SK-N-SH treated with all-trans-retinoic acid at 6 μM for 48 hours (cell line): ENCODE results near the gene GLT8D1.

ENCODE experiments used
- ATAC-seq: fragments of 200-7000 bp; cut with Tn5 transposase; 3 replicates; pipeline ENCODE4 v1.9.1; 2020; ENCODE audit warnings: mild to moderate bottlenecking, moderate library complexity
- ARNTL ChIP-seq: fragments of 450-650 bp; formaldehyde crosslinking; IDR thresholded peaks from 2 replicates; pipeline ENCODE4 v1.5.0; 2020; ENCODE audit warnings: low read depth, mild to moderate bottlenecking, moderate library complexity, borderline replicate concordance
- BACH2 ChIP-seq: fragments of 250-450 bp; sonication (Bioruptor Pico); IDR thresholded peaks from 2 replicates; pipeline ENCODE4 v1.9.0; 2021; ENCODE audit warnings: mild to moderate bottlenecking, borderline replicate concordance
- CSDC2 ChIP-seq: fragments of 250-450 bp; sonication (Bioruptor Pico); IDR thresholded peaks from 2 replicates; pipeline ENCODE4 v1.5.0; 2020; ENCODE audit warnings: mild to moderate bottlenecking, moderate library complexity
- CSRNP3 ChIP-seq: fragments of 250-450 bp; sonication (Bioruptor Pico); IDR thresholded peaks from 2 replicates; pipeline ENCODE4 v1.5.1; 2021; ENCODE audit warnings: mild to moderate bottlenecking, moderate library complexity
- ESRRG ChIP-seq: fragments of 250-450 bp; sonication (Bioruptor Pico); IDR thresholded peaks from 2 replicates; pipeline ENCODE4 v1.6.1; 2021; ENCODE audit warnings: mild to moderate bottlenecking
- GLIS3 ChIP-seq: fragments of 250-450 bp; sonication (Bioruptor Pico); IDR thresholded peaks from 2 replicates; pipeline ENCODE4 v1.5.0; 2020; ENCODE audit warnings: mild to moderate bottlenecking, moderate library complexity
- ISL1 ChIP-seq: fragments of 250-450 bp; sonication (Bioruptor Pico); IDR thresholded peaks from 2 replicates; pipeline ENCODE4 v2.1.2; 2022; ENCODE audit warnings: mild to moderate bottlenecking, moderate library complexity
- PPARA ChIP-seq: fragments of 250-450 bp; sonication (Bioruptor Pico); IDR thresholded peaks from 2 replicates; pipeline ENCODE4 v1.5.0; 2020; ENCODE audit warnings: mild to moderate bottlenecking, borderline replicate concordance
- RARB ChIP-seq: fragments of 250-450 bp; sonication (Bioruptor Pico); IDR thresholded peaks from 2 replicates; pipeline ENCODE4 v1.8.0; 2021; ENCODE audit warnings: mild to moderate bottlenecking, moderate library complexity
- SNAI2 ChIP-seq: fragments of 250-450 bp; sonication (Bioruptor Pico); IDR thresholded peaks from 2 replicates; pipeline ENCODE4 v1.5.0; 2020; ENCODE audit warnings: mild to moderate bottlenecking, moderate library complexity
- TCF4 ChIP-seq: fragments of 250-450 bp; sonication (Bioruptor Pico); IDR thresholded peaks from 2 replicates; pipeline ENCODE4 v1.8.0; 2021; ENCODE audit warnings: mild to moderate bottlenecking, moderate library complexity, borderline replicate concordance
- TOX ChIP-seq: fragments of 250-450 bp; sonication (Bioruptor Pico); IDR thresholded peaks from 2 replicates; pipeline ENCODE4 v1.8.0; 2021; ENCODE audit warnings: mild to moderate bottlenecking, moderate library complexity, borderline replicate concordance
- ZC3H10 ChIP-seq: fragments of 250-450 bp; sonication (Bioruptor Pico); IDR thresholded peaks from 2 replicates; pipeline ENCODE4 v1.5.1; 2021; ENCODE audit warnings: mild to moderate bottlenecking, moderate library complexity
- ZFP3 ChIP-seq: fragments of 250-450 bp; sonication (Bioruptor Pico); IDR thresholded peaks from 2 replicates; pipeline ENCODE4 v1.5.0; 2020; ENCODE audit warnings: mild to moderate bottlenecking, moderate library complexity
- ZNF565 ChIP-seq: fragments of 450-650 bp; formaldehyde crosslinking; conservative IDR thresholded peaks from 2 replicates; pipeline ENCODE4 v1.5.0; 2020; ENCODE audit warnings: low read depth, mild to moderate bottlenecking, moderate library complexity
- TF ChIP-seq, protein P1 (sequence below): fragments of 250-450 bp; sonication (Bioruptor Pico); IDR thresholded peaks from 2 replicates; pipeline ENCODE4 v1.5.0; 2020; ENCODE audit warnings: mild to moderate bottlenecking, moderate library complexity
- TF ChIP-seq, protein P2 (sequence below): fragments of 250-450 bp; sonication (Bioruptor Pico); IDR thresholded peaks from 2 replicates; pipeline ENCODE4 v1.5.1; 2020; ENCODE audit warnings: low read depth, mild to moderate bottlenecking, moderate library complexity
- TF ChIP-seq, protein P3 (sequence below): fragments of 250-450 bp; sonication (Bioruptor Pico); IDR thresholded peaks from 2 replicates; pipeline ENCODE4 v1.8.0; 2020; ENCODE audit warnings: mild to moderate bottlenecking, moderate library complexity, borderline replicate concordance

The GLT8D1 gene

GRCh38 chr3:52663098-52663497, 42.5 kb downstream of the GLT8D1 start:
- ATAC-seq: no peak
- no peak for TF ChIP-seq BACH2 (CRISPR knock-in tag)
- TF ChIP-seq, protein P1, sequence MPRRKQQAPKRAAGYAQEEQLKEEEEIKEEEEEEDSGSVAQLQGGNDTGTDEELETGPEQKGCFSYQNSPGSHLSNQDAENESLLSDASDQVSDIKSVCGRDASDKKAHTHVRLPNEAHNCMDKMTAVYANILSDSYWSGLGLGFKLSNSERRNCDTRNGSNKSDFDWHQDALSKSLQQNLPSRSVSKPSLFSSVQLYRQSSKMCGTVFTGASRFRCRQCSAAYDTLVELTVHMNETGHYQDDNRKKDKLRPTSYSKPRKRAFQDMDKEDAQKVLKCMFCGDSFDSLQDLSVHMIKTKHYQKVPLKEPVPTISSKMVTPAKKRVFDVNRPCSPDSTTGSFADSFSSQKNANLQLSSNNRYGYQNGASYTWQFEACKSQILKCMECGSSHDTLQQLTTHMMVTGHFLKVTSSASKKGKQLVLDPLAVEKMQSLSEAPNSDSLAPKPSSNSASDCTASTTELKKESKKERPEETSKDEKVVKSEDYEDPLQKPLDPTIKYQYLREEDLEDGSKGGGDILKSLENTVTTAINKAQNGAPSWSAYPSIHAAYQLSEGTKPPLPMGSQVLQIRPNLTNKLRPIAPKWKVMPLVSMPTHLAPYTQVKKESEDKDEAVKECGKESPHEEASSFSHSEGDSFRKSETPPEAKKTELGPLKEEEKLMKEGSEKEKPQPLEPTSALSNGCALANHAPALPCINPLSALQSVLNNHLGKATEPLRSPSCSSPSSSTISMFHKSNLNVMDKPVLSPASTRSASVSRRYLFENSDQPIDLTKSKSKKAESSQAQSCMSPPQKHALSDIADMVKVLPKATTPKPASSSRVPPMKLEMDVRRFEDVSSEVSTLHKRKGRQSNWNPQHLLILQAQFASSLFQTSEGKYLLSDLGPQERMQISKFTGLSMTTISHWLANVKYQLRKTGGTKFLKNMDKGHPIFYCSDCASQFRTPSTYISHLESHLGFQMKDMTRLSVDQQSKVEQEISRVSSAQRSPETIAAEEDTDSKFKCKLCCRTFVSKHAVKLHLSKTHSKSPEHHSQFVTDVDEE (CRISPR knock-in tag): no peak
- TF ChIP-seq ISL1 (CRISPR knock-in tag): no peak
- TF ChIP-seq ESRRG (CRISPR knock-in tag): no peak
- TF ChIP-seq, protein P2, sequence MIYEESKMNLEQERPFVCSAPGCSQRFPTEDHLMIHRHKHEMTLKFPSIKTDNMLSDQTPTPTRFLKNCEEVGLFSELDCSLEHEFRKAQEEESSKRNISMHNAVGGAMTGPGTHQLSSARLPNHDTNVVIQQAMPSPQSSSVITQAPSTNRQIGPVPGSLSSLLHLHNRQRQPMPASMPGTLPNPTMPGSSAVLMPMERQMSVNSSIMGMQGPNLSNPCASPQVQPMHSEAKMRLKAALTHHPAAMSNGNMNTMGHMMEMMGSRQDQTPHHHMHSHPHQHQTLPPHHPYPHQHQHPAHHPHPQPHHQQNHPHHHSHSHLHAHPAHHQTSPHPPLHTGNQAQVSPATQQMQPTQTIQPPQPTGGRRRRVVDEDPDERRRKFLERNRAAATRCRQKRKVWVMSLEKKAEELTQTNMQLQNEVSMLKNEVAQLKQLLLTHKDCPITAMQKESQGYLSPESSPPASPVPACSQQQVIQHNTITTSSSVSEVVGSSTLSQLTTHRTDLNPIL: no peak
- no peak for TF ChIP-seq CSDC2 (CRISPR knock-in tag)
- TF ChIP-seq ZC3H10: no peak
- no peak for TF ChIP-seq TOX (CRISPR knock-in tag)
- TF ChIP-seq ZNF565 (CRISPR knock-in tag): no peak
- TF ChIP-seq TCF4 (CRISPR knock-in tag): no peak
- TF ChIP-seq ZFP3 (CRISPR knock-in tag): no peak
- TF ChIP-seq CSRNP3: no peak

DNA sequence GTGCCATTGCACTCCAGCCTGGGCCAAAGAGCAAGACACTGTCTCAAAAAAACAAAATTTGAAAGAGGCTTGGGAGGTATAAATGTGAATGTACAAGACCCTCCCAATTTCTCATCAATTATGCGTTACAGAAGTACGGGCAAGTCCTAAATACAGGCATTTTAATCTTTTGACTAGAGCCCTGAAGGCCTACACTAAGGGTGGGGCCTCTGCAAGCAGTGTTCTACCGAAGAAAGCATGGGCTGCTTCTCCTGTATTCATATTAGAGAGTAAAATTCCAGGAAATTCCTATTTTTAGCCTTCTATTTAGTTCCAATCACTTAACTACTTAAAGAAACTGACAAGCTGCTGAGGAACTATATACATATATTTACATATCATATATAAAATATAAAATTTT, 45.5 kb downstream of the GLT8D1 start:
- TF ChIP-seq GLIS3: no peak
- TF ChIP-seq, protein P2: no peak
- TF ChIP-seq ZC3H10: no peak
- no peak for TF ChIP-seq ISL1 (CRISPR knock-in tag)
- no peak for TF ChIP-seq ZNF565 (CRISPR knock-in tag)
- no peak for TF ChIP-seq RARB
- TF ChIP-seq, protein P1 (CRISPR knock-in tag): no peak
- TF ChIP-seq TCF4 (CRISPR knock-in tag): no peak
- no peak for TF ChIP-seq SNAI2
- no peak for TF ChIP-seq CSDC2 (CRISPR knock-in tag)
- TF ChIP-seq, all 23 proteins: peak for 0
- ATAC-seq: no peak

GRCh38 chr3:52655895-52656294, 49.7 kb downstream of the GLT8D1 start:
- TF ChIP-seq TCF4 (CRISPR knock-in tag) (no peak), ZFP3 (CRISPR knock-in tag) (no peak), PPARA (CRISPR knock-in tag) (no peak)
- ATAC-seq: no peak

DNA sequence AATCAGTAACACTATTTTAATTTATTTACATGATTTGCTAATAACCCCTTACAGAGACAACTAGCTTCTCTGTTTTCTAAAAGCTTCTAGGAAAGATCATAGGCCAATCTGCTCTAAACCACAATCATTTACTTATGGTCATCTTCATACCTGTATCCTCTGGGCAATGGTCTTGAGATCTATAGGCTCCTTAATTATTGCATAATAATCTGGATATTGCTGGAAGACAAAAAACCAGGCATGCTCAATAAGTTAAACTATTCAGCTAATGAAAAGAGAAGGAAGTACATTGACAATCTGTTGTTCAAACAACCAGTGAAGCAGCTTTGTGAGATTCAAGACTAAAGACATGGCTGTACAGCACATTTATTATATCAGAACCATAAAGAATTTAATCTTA, 54.0 kb downstream of the GLT8D1 start:
- no peak for TF ChIP-seq RARB
- no peak for TF ChIP-seq ESRRG (CRISPR knock-in tag)
- TF ChIP-seq CSRNP3: no peak
- no peak for TF ChIP-seq SNAI2
- TF ChIP-seq, protein P3, sequence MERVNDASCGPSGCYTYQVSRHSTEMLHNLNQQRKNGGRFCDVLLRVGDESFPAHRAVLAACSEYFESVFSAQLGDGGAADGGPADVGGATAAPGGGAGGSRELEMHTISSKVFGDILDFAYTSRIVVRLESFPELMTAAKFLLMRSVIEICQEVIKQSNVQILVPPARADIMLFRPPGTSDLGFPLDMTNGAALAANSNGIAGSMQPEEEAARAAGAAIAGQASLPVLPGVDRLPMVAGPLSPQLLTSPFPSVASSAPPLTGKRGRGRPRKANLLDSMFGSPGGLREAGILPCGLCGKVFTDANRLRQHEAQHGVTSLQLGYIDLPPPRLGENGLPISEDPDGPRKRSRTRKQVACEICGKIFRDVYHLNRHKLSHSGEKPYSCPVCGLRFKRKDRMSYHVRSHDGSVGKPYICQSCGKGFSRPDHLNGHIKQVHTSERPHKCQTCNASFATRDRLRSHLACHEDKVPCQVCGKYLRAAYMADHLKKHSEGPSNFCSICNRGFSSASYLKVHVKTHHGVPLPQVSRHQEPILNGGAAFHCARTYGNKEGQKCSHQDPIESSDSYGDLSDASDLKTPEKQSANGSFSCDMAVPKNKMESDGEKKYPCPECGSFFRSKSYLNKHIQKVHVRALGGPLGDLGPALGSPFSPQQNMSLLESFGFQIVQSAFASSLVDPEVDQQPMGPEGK (CRISPR knock-in tag): no peak
- no peak for TF ChIP-seq ARNTL (CRISPR knock-in tag)
- TF ChIP-seq GLIS3: no peak
- no peak for TF ChIP-seq PPARA (CRISPR knock-in tag)
- TF ChIP-seq, protein P1 (CRISPR knock-in tag): no peak
- no peak for ATAC-seq
